CD14-positive monocyte (primary cell): ENCODE results near the gene ZNF133. TPM values are rescaled to one million over a fixed set of nuclear protein-coding genes. Genes with fewer than 3 reads are reported as not detected.

Experiments
- DNase-seq, 3 donors: peaks; one replicate each; pipeline ENCODE4 v3.0.0-alpha.2; 2011 to 2022
- H2AFZ ChIP-seq: 2 replicates; pipeline ENCODE4 v1.6.0; 2012; ENCODE audit warnings: mild to moderate bottlenecking, low read depth, low read length, inconsistent platforms; ENCODE audit not compliant: insufficient read depth, poor library complexity, severe bottlenecking
- H3K27ac ChIP-seq, 2 donors: 1 replicate in 1 of 2; 2 replicates in 1 of 2; pipeline ENCODE4 v1.5.1; 2012 to 2013; ENCODE audit warnings: low read length in 2 of 2, control low read depth in 1 of 2, inconsistent platforms in 1 of 2, low read depth in 1 of 2, mild to moderate bottlenecking in 1 of 2
- H3K27me3 ChIP-seq, 2 donors: one replicate each; pipeline versions ENCODE4 v1.6.0 to v1.6.1; 2011 to 2013; ENCODE audit warnings: low read length in 2 of 2; ENCODE audit not compliant: control insufficient read depth in 2 of 2, insufficient read depth in 2 of 2
- H3K36me3 ChIP-seq, 2 donors: replicated peaks in 1 of 2; 1 replicate in 1 of 2; 2 replicates in 1 of 2; pipeline versions ENCODE4 v1.5.1 to v1.6.1; 2012 to 2013; ENCODE audit warnings: low read length in 2 of 2, control low read depth in 1 of 2, inconsistent platforms in 1 of 2, mild to moderate bottlenecking in 1 of 2; ENCODE audit not compliant: insufficient read depth in 2 of 2, control insufficient read depth in 1 of 2
- H3K4me1 ChIP-seq, 2 donors: 1 replicate in 1 of 2; 2 replicates in 1 of 2; pipeline versions ENCODE4 v1.5.1 to v1.6.1; 2012 to 2013; ENCODE audit warnings: low read length in 2 of 2, control low read depth in 1 of 2, inconsistent platforms in 1 of 2, mild to moderate bottlenecking in 1 of 2, moderate library complexity in 1 of 2; ENCODE audit not compliant: insufficient read depth in 2 of 2, control insufficient read depth in 1 of 2
- H3K4me2 ChIP-seq: replicated peaks from 2 replicates; pipeline ENCODE3; 2012; ENCODE audit warnings: low read length, moderate library complexity, mild to moderate bottlenecking; ENCODE audit not compliant: poor library complexity, severe bottlenecking; ENCODE audit errors: extremely low read depth
- H3K4me3 ChIP-seq, 3 experiments: fragments of 200-600 bp in 1 of 3; sonication (generic) in 1 of 3; replicated peaks in 1 of 3; 1 replicate in 2 of 3; 2 replicates in 1 of 3; pipeline ENCODE4 v1.5.1; 2011 to 2013; ENCODE audit warnings: low read length in 3 of 3, mild to moderate bottlenecking in 3 of 3, control low read depth in 2 of 3, low read depth in 2 of 3, inconsistent platforms in 1 of 3, moderate library complexity in 1 of 3
- H3K79me2 ChIP-seq: 2 replicates; pipeline ENCODE4 v1.6.0; 2012; ENCODE audit warnings: mild to moderate bottlenecking, control low read depth, inconsistent platforms, low read length, moderate library complexity; ENCODE audit not compliant: insufficient read depth
- H3K9ac ChIP-seq: 2 replicates; pipeline ENCODE4 v1.6.0; 2017; ENCODE audit warnings: low read length, mild to moderate bottlenecking; ENCODE audit not compliant: insufficient read depth, poor library complexity, severe bottlenecking
- H3K9me3 ChIP-seq, 2 donors: replicated peaks in 1 of 2; 1 replicate in 1 of 2; 2 replicates in 1 of 2; pipeline versions ENCODE4 v1.5.1 to v1.6.1; 2012 to 2013; ENCODE audit warnings: low read length in 2 of 2, control low read depth in 1 of 2; ENCODE audit not compliant: control insufficient read depth in 1 of 2, insufficient read depth in 1 of 2
- H4K20me1 ChIP-seq: 2 replicates; pipeline ENCODE4 v1.6.0; 2012; ENCODE audit warnings: mild to moderate bottlenecking, low read length, control low read depth, moderate library complexity; ENCODE audit not compliant: insufficient read depth
- H3K27ac Mint-ChIP-seq, 7 donors: one replicate each; pipeline ENCODE4 v1.8.0; 2020; ENCODE audit warnings: mild to moderate bottlenecking in 7 of 7, mixed read lengths in 7 of 7, moderate library complexity in 6 of 7, inconsistent platforms in 2 of 7
- H3K27me3 Mint-ChIP-seq, 3 donors: one replicate each; pipeline ENCODE4 v1.8.0; 2021 to 2022; ENCODE audit warnings: low read depth in 3 of 3, mild to moderate bottlenecking in 3 of 3, mixed read lengths in 3 of 3, moderate library complexity in 3 of 3, inconsistent platforms in 1 of 3
- H3K36me3 Mint-ChIP-seq, 2 donors: one replicate each; pipeline ENCODE4 v1.8.0; 2020; ENCODE audit warnings: mixed read lengths in 2 of 2, inconsistent platforms in 1 of 2, mild to moderate bottlenecking in 1 of 2
- H3K4me1 Mint-ChIP-seq: one replicate; pipeline ENCODE4 v1.8.0; 2020; ENCODE audit warnings: mild to moderate bottlenecking, mixed read lengths
- H3K4me3 Mint-ChIP-seq, 2 donors: one replicate each; pipeline ENCODE4 v1.8.0; 2020; ENCODE audit warnings: mild to moderate bottlenecking in 2 of 2, mixed read lengths in 2 of 2, moderate library complexity in 1 of 2
- H3K9me3 Mint-ChIP-seq, 7 donors: one replicate each; pipeline ENCODE4 v1.8.0; 2020 to 2022; ENCODE audit warnings: mixed read lengths in 7 of 7, mild to moderate bottlenecking in 6 of 7, moderate library complexity in 6 of 7, inconsistent platforms in 2 of 7
- CTCF ChIP-seq: fragments of 200-600 bp; IDR thresholded peaks from one replicate; pipeline ENCODE4 v1.8.0; 2022; ENCODE audit warnings: antibody characterized with exemption, mild to moderate bottlenecking
- WGBS: methylation state at CpG from one replicate; pipeline ENCODE4 v1.1.5; 2013; ENCODE audit warnings: missing lambda C conversion rate; ENCODE audit not compliant: insufficient coverage; 5-methylcytosine and 5-hydroxymethylcytosine counted together
- intact Hi-C, 2 donors: fragments of 100-400 bp; cut with micrococcal nuclease; formaldehyde crosslinking; loops; one replicate each; pipeline versions ENCODE4 v1.15.0 to v1.15.1; 2023
- polyA plus RNA-seq, 3 donors: library from polyadenylated mRNA; depleted of rRNA in 1 of 3; unstranded in 2 of 3; stranded (reverse) in 1 of 3; fragments of 300-500 nt in 2 of 3; fragments of >200 nt in 1 of 3; fragmentation: Illumina TruSeq in 2 of 3; gene quantifications; 1 replicate in 2 of 3; 2 replicates in 1 of 3; pipeline ENCODE4 v1.2.3, GENCODE V29; 2012 to 2021

ZNF133 gene
- polyA plus RNA-seq, 3 donors = 1.7 to 9.7 (median 3.4) TPM

DNA sequence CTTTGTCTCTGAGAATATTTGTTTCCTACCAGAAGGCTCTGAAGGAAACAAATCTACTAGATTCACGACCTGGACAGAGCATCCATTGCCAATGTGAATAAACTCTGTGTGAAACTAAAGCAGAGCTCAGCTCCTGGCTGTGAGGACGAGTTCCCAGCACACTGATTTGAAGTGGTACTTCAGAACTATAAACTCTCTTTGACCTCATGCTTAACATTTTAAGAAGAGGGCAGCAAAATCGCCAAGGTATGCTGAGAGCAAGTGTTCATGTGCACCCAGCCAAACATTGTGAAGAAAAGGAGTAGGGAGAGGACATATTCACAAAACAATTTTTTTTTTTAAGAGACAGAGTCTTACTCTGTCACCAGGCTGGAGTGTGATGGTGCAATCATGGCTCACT is 33.7 kb upstream of the ZNF133 start:
- Histone ChIP-seq H3K4me1 (no peaks in the 10 kb centered on the region), H3K36me3 (no peaks in the 10 kb centered on the region), H3K9me3 (no peaks in the 10 kb centered on the region), H2AFZ (no peak overlapping the region), H3K4me2 (no peak overlapping the region), H3K27me3 (no peaks in the 10 kb centered on the region), H3K79me2 (no peaks in the 10 kb centered on the region), H3K4me3 (no peak overlapping the region), H3K27ac (no peak overlapping the region), H3K9ac (no peak overlapping the region), H4K20me1 (no peaks in the 10 kb centered on the region)
- Mint-ChIP-seq H3K9me3 (peaks cover 0 to 1% (median 0%) of the 10 kb centered on the region in 7 donors), H3K27me3 (peaks cover 0 to 6% (median 3%) of the 10 kb centered on the region in 3 donors), H3K27ac (peak overlapping the region in 2 of 7 donors; percentile 12 to 49), H3K36me3 (no peaks in the 10 kb centered on the region), H3K4me3 (no peak overlapping the region), H3K4me1 (no peaks in the 10 kb centered on the region)
- TF ChIP-seq CTCF = no peak
- WGBS = 86% methylated on average over 1 of the region's 3 CpGs
- intact Hi-C loops = no loop called here
- no peak for DNase-seq

GRCh38 chr20:18255526-18255925 is 32.8 kb upstream of the ZNF133 start:
- no peak overlapping the region for H3K27ac Mint-ChIP-seq
- H3K9me3 Mint-ChIP-seq = peaks cover 0 to 1% (median 0%) of the 10 kb centered on the region in 7 donors
- H3K79me2 ChIP-seq = no peaks in the 10 kb centered on the region
- WGBS = 83% methylated on average over 1 of the region's 1 CpG
- no peaks in the 10 kb centered on the region for H3K27me3 ChIP-seq
- DNase-seq = no peak
- H3K4me2 ChIP-seq = no peak overlapping the region
- no peak overlapping the region for H3K4me3 Mint-ChIP-seq
- no peaks in the 10 kb centered on the region for H3K4me1 ChIP-seq
- no peaks in the 10 kb centered on the region for H3K9me3 ChIP-seq
- no peak overlapping the region for H3K4me3 ChIP-seq
- H3K36me3 Mint-ChIP-seq = no peaks in the 10 kb centered on the region
- no peaks in the 10 kb centered on the region for H4K20me1 ChIP-seq
- H3K4me1 Mint-ChIP-seq = no peaks in the 10 kb centered on the region
- no peaks in the 10 kb centered on the region for H3K36me3 ChIP-seq
- no peak overlapping the region for H2AFZ ChIP-seq
- intact Hi-C loops = no loop called here
- no peak overlapping the region for H3K9ac ChIP-seq
- peaks cover 2 to 6% (median 3%) of the 10 kb centered on the region in 3 donors for H3K27me3 Mint-ChIP-seq
- no peak overlapping the region for H3K27ac ChIP-seq
- TF ChIP-seq CTCF = no peak
